NB4 (cell line): ENCODE data around the gene AKNA.

Experiments used
- DNase-seq: peaks from one replicate; pipeline ENCODE4 v3.0.0; 2010; ENCODE audit warnings: low read depth
- H3K4me3 ChIP-seq: one replicate; pipeline ENCODE4 v1.5.1; 2011; ENCODE audit warnings: mild to moderate bottlenecking, low read depth, low read length, moderate library complexity
- MYC ChIP-seq: IDR thresholded peaks from 2 replicates; pipeline ENCODE4 v1.6.1; 2011; ENCODE audit warnings: low read depth, low read length
- POLR2A ChIP-seq: IDR thresholded peaks from 2 replicates; pipeline ENCODE4 v1.6.1; 2011; ENCODE audit warnings: mild to moderate bottlenecking; ENCODE audit not compliant: insufficient read length; ENCODE audit errors: extremely low read depth
- TF ChIP-seq, protein P1 (sequence below): IDR thresholded peaks from 2 replicates; pipeline ENCODE4 v1.6.1; 2011; ENCODE audit warnings: low read depth, low read length
- TF ChIP-seq, protein P2 (sequence below): IDR thresholded peaks from one replicate; pipeline ENCODE4 v1.5.1; 2012; ENCODE audit warnings: low read depth, low read length

Gene AKNA

DNA sequence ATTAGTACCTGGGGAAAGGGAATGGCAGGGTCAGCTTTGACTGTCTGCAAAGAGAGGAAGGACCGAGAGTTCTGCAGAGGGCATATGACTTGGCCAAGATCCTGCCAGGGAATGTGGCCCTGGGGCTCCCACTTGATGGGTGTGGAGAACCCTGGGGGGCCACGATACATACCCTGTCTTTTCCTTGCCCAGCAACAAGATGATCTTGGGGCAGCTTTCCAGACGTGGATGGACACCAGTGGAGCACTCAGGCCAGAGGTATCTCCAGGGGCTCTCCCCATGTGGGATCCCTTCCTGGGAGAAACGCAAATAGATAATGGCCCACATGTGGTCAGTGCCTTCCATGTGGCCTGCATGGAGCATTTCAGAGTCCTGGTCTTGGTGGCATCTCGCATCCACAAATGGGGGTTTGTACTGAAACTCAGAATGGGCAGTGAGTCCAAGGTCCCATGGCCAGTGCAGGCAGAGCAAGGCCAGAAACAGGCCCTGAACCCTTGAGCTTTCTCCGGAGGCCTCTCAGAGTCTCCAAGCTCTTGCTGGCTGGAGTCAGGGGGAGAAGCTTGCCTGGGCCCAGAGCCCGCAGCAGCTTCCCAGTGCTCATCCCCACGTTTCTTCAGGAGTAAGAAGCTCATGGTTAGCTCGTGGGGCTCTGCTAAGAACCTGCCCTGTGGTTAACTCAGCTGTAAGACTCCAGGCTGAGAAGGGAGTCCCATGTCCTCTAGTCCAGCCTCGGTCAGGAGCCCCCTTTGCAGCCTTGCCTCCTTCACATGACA, 83.2 kb downstream of the AKNA start:
- H3K4me3 ChIP-seq, result no peak overlapping the region
- no peak for DNase-seq
- TF ChIP-seq POLR2A (no peak), MYC (no peak)

GRCh38 chr9:114303977-114304376, 83.8 kb downstream of the AKNA start:
- H3K4me3 ChIP-seq, result no peak overlapping the region
- TF ChIP-seq, protein P1, sequence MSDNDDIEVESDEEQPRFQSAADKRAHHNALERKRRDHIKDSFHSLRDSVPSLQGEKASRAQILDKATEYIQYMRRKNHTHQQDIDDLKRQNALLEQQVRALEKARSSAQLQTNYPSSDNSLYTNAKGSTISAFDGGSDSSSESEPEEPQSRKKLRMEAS, result no peak
- TF ChIP-seq, protein P2, sequence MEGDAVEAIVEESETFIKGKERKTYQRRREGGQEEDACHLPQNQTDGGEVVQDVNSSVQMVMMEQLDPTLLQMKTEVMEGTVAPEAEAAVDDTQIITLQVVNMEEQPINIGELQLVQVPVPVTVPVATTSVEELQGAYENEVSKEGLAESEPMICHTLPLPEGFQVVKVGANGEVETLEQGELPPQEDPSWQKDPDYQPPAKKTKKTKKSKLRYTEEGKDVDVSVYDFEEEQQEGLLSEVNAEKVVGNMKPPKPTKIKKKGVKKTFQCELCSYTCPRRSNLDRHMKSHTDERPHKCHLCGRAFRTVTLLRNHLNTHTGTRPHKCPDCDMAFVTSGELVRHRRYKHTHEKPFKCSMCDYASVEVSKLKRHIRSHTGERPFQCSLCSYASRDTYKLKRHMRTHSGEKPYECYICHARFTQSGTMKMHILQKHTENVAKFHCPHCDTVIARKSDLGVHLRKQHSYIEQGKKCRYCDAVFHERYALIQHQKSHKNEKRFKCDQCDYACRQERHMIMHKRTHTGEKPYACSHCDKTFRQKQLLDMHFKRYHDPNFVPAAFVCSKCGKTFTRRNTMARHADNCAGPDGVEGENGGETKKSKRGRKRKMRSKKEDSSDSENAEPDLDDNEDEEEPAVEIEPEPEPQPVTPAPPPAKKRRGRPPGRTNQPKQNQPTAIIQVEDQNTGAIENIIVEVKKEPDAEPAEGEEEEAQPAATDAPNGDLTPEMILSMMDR, result no peak
- TF ChIP-seq POLR2A (no peak), MYC (no peak)
- DNase-seq, result peak; percentile 65

GRCh38 chr9:114303571-114303970, 84.2 kb downstream of the AKNA start:
- TF ChIP-seq MYC (no peak), POLR2A (no peak)
- TF ChIP-seq, protein P1, result no peak
- TF ChIP-seq, protein P2, result no peak
- no peak for DNase-seq
- H3K4me3 ChIP-seq, result no peak overlapping the region

DNA sequence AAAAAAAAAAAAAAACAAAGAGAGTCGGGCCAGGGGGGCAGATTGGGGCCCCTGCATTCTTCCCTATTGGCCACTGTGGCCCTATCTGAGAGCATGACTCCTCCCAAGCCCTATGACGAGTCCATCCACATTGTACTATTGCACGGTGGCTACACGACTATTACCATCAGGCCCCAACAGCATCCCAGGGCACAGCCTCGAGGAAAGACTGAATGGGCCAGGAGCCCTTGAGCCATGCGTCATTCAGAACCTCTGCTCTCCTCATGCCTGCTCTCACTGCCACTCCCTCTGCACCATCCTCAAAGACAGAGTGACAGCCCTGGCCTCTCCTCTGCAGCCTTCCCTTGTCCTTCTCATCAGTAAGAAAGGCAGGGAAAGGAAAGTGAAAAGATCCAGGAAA, 85.1 kb downstream of the AKNA start:
- TF ChIP-seq, protein P1, result no peak
- TF ChIP-seq MYC, result no peak
- TF ChIP-seq, protein P2, result no peak
- no peak for TF ChIP-seq POLR2A
- no peak for DNase-seq

GRCh38 chr9:114301798-114302565, 85.8 kb downstream of the AKNA start:
- no peak for DNase-seq
- no peak overlapping the region for H3K4me3 ChIP-seq

More for the DNA sequence above, 85.1 kb downstream of the AKNA start:
- H3K4me3 ChIP-seq, result no peak overlapping the region

GRCh38 chr9:114300846-114301797, 86.7 kb downstream of the AKNA start:
- DNase-seq, result no peak
- TF ChIP-seq, protein P1, result no peak
- TF ChIP-seq, protein P2, result no peak
- TF ChIP-seq MYC (no peak), POLR2A (no peak)
- H3K4me3 ChIP-seq, result no peak overlapping the region

More at GRCh38 chr9:114301798-114302565, 85.8 kb downstream of the AKNA start:
- TF ChIP-seq, protein P1, result no peak
- TF ChIP-seq POLR2A, result no peak
